HG02943 (cell line): ENCODE measurements around the gene TAF1A.

ENCODE experiments used
- ATAC-seq: cut with Tn5 transposase; IDR thresholded peaks from one replicate; pipeline ENCODE4 v1.9.1; 2021; ENCODE audit warnings: mild to moderate bottlenecking, low read depth, moderate library complexity; ENCODE audit not compliant: unreplicated experiment

TAF1A gene

DNA sequence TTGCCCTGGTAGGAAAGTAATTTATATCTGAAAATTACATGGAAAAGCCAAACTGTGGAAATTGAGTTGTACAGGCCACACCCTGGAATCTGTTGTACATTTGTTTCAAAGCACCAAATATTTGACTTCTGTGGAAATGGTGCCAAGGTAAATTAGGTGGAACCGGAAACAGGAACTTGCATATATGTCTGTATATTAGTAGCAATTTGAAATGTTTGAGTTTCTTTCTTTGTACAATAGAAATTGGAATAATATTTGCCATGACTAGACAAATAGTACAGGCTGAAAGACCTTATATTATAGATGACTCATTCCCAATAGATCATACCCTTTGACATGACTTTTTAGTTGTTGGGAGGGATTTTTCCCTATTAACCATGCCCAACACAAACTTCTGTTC lies 10.5 kb upstream of the TAF1A start:
- ATAC-seq, result no peak

- no peak for ATAC-seq
Measured at GRCh38 chr1:222596696-222597095, 7.0 kb upstream of the TAF1A start.

DNA sequence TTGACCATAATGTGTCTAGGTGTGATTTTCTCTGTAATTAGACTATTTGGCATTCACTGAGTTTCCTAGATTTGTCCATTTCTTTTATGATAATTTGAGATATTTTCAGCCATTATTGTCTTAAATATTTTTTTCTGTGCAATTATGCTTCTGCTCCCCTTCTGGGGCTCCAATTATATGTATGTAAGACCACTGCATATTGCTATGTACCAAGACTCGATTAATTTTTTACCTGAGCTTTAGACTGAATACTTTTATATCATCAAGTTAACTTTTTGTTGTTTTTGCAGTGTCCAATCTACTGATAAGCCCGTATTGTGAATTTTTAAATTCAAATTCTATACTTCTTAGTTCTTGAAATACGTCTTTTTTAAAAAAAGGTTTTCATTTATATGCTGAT lies 5.1 kb upstream of the TAF1A start:
- ATAC-seq, result no peak

DNA sequence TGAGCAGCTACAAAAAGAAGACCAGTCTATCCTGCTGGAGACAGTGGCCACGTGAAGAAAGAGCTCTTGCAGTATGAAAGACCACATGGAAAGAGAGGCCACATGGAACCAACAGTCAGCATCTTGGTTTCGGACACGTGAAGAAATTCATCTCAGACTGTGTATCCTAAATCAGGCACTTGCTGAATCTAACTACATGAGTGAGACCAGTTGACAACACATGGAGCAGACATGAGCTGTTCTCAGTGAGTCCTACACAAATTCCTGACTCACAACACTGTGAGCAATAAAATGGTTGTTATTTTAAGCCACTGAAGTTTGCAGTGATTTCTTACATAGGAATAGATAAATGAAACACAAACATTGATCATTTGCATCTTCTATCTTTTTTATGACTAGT lies 2.4 kb upstream of the TAF1A start:
- ATAC-seq, result no peak

DNA sequence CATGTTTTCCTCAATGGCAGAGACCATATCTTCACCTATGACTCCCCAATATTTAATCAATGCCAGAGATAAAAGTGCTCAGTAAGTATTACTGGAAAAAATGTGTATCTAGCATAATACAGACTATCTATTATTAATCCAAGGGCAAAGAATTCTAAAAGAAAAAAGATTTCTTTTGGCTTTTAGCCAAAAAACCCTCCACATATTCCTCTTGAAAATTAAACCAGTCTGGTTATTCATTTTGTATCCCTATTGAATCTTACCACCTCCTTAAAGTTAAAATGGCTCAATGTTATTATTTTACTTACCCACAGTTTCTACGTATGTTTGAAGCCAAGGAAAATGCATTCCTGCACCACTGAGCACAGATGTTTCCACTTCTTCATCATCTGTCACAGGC lies 1.6 kb downstream of the TAF1A start:
- ATAC-seq, result no peak

DNA sequence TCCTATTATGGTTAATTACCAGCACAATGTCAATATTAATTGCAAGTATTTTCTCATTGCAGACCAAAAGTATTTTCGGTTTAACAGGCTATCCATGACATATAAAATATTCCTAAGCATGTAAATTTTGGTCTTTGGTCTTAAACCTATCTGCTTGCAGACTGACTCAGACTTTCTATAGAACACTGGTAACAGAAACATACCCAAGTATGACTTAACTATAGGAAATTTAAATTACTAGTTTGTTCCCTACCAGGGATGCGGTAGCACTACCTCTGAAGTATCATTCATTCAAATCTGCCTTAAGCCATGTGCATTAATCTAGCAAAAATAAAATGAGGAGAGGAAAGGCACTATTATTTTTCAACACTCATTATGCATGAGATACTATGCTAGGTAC lies 2.9 kb downstream of the TAF1A start:
- no peak for ATAC-seq

GRCh38 chr1:222583079-222583478 lies 6.7 kb downstream of the TAF1A start:
- peak; percentile 95 for ATAC-seq

DNA sequence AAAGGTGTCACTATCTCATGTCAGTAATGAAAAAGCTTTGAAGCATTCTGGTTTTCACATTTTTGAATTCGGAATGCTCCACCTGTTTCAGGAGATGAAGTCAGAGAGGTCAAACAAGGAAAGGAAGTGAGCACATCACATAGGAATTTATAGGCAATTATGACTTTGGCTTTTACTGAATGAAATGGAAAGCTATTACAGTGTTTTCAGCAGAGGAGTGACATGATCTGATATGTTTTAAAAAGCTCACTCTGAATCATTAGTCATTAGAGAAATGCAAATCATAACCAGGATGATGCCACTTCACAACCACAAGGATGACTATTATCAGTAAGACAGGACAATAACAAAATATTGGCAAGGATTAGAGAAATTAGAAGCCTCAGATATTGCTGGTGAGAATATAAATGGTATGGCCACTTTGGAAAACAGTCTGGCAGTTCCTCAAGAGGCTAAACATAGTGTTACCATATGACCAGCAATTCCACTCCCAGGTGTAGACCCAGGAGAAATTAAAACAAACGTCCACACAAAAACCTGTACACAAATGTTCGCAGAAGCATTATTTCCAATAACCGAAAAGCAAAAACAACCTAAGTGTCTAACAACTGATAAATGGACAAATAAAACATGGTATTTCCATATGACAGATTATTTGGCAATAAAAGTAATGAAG lies 7.5 kb downstream of the TAF1A start:
- ATAC-seq, result no peak

GRCh38 chr1:222579316-222579715 lies 10.4 kb downstream of the TAF1A start:
- no peak for ATAC-seq

DNA sequence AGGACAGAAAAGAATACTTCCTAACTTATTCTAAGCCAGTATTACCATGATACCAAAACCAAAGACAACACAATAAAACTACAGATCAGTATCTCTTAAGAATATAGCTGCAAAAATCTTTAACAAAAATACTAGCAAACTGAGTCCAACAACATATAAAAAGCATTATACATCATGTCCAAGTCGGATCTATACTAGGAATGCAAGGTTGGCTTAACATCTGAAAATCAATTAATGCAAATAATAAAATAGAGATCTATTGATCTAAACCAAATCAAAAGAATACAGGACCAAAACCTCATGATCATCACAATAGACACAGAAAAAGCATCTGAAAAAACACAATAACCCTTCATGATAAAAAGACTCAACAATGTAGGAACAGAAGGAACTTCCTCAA lies 18.9 kb downstream of the TAF1A start:
- no peak for ATAC-seq

DNA sequence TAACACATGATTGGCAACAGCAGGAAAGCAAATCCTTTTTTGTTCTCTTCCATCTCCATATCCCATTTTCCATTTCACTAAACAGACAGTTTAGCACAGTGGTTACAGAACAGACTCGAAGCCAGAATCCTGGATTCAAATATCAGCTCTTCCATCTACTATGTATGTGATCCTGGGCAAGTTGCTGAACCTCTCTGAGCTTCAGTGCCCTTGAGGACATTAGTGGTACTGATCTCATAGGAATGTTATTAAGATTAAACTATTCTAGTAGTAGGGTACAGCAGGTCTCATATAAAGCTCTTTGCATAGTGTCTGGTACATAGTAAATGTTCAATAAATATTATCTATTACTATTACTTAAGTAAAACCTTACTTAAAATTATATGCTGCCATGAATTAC lies 28.1 kb downstream of the TAF1A start:
- ATAC-seq, result no peak

DNA sequence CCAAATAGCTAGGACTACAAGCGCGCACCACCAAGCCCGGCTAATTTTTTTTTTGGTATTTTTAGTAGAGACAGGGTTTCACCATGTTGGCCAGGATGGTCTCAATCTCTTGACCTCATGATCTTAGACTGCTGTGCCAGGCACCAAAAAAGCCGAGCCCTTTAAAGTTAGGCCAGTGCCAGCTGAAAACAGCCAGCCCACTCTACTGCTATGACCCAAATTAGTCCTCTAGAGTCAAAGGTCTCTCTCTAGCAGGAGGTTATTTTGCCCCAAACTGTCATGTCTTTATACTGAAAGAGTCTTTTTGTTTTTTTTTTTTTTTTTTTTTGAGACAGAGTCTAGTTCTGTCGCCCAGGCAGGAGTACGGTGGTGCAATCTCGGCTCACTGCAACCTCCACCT lies 32.2 kb downstream of the TAF1A start:
- ATAC-seq, result no peak

GRCh38 chr1:222557148-222557547 lies 32.6 kb downstream of the TAF1A start:
- no peak for ATAC-seq

- no peak for ATAC-seq
Measured at GRCh38 chr1:222555992-222556615, 33.6 kb downstream of the TAF1A start.

DNA sequence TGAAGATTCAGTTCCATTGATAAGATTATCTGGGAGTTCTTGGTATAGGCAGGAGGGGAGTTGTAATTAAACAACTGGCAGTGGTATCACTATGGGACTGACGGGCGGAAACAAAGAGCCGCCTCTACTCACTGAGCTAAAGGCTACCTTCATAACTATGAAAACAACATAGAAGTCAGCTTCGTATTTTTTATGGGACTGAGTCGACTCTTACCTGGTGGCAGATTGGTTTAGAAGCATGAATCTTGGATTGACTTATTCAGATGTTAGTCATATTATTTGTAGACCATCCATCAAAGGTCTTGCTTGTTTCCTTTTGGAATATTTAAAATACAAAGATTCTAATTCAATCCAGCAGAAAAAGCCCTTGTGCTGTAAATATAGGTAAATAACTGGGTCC lies 35.6 kb downstream of the TAF1A start:
- no peak for ATAC-seq

GRCh38 chr1:222552882-222553281 lies 36.9 kb downstream of the TAF1A start:
- ATAC-seq, result no peak

DNA sequence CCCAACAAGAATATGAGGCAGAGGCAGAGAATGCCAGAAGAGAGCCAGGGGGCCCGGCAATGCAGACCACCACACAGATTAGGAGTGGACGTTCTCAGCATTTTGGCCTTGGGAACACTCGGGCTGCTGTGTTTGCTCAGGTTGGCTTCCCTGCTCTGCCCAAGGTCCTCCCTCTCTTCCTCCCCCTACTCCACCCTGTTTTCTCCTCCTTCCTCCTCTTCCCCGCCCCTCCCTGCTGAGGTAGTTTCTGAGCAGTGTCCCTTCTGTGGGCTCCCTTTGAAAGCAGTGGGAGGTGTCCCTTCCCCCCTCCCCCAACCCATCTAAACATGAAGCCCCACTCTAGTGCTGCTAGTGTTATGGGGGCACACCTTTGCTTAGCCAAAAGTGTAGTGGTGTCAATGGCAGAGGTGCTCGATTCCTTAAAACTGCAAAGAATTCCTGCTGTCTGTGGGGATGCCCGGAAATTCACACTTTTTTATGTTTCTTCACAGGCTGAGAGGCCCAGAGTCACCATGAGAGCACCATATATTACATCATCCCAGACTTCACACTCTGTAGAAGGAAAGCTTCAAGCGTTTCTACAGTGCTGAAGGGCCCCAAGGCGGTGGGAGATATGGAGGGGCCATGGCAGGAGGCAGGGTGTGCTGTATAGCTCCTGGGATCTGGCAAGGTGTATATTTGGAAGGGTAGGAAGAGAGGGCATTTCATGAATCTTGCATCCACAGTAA lies 41.6 kb downstream of the TAF1A start, which contains the start of gene HHIPL2:
Gene HHIPL2, minus strand, starts transcription at position 161 of the 728 bp plus-strand sequence. Its CDS starts 60 bp downstream, at position 101.
- ATAC-seq, result no peak

DNA sequence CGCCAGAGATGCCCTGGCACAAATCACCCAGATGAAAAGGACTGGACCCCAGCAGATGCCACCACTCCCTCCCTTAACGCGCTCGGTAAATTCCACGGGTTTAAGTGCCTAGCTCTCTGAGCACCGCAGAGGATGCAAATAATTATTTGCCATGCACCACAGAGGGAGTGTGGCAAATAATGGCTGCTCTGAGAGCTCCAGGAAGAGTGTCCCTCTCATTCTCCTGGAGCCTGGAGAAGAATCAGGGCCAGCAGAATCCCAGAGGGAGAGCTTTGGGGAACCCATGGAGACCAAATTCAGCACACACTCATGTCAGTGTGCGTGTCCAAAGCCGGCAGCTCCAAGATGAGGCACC lies 42.5 kb downstream of the TAF1A start:
- no peak for ATAC-seq

DNA sequence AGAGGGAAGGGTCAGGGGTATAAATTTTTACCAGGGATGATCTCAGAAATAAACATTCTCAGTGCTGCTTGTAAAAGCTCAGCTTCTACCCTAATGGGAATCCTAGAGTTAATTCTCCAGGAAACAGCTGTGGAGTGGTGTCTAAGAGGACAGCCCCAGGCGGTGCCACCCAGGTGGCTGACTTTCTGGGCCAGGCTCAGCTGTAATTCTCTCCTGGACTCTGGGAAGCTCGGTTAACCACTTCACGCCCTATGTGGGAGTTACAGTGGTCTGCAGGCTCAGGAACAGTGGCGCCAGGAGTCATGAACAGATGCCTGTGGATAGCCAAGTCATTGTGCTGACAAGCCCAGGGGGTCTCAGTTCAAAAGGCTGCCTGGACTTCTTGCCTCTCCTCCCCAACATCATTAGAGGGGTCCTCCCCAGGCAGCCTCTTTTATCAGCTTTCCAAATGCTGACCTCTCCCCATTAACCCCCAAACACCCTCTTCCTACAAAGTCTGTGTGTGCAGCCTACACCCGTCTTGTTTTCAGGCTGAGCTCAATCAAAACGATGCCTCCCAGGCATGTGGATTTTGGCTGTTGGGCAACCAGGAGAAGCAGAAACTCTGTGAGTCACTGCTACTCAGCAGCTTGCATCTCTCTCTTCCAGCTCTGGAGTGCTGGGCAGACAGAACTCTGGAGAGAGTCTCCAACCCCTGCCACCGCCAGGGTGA lies 43.0 kb downstream of the TAF1A start:
- no peak for ATAC-seq

DNA sequence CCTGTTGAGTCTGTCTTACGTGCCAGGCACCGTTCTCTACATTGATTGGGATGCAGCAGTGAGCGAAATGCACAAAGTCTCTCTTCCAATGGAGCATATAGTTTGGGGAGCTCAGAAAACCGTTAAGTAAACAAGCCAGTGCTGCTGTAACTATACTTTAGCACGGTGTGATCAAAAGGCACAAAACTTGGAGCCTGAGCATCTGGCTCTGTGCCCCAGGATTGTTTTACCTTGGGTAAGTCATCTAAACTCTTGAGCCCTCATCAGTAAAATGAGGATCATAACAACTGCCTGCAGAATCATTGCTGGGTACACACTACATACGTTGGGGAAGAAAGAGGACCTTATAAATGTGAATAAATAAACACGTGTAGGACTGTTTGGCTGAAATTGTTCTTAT lies 43.6 kb downstream of the TAF1A start:
- no peak for ATAC-seq

DNA sequence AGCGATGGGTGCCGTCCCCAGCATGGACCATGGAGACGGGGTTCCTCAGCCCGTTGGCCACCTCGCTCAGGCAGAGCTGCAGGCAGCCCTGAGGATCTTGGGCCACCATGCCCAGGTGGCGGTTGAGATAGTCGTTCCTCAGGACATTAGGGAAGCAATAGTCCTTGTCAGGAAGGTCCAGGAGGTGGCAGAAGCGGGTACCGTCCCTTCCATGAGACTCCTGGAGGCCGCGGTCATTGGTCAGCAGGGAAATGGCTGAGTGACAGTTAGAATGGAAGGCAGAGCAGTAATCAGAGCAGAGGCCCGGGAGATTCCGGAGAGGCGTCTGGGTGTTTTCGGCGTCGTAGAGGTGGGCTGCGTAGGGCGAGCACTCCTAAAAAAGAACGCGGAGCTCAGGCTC lies 45.9 kb downstream of the TAF1A start:
- no peak for ATAC-seq
